ENCODE measurements around the gene SERPINI2.

DNA sequence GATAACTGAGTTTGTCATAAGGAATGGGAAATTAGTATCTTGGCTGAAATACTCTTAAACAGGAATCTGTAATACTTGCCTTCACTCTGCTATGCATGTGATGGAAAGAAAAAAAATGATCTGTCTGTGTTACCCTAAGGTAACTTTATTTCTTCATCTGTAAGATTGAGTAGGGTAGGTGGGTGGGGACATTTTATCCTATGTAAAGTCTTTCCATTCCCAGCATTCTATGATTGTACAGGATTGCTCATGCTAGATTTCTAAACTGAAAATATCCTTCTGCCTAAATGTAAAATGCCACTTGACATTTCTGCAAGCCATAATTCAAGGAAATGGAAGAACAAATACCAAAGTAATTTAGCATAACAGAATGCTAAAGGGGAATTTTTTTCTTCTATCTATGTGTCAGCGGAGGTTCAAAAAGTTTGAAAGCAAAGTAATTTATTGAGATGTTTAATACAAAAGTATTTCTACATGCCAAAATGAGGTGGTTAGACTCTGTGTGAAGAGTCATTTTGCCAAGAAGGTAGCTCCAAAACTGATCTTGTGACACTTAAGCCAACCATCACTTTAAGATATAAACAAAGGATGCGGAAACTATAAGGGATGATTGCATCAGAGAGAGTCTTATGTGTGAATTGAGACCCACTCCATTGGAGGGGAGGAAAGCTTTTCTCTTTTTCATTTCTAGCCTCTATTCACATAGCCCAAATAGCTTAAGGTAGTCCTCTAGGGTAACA, 46.6 kb upstream of the SERPINI2 start:
- TF ChIP-seq TEAD4 (IDR thresholded peaks at IDR 0.05; ENCODE audit: low read depth, low read length) (no peak), CTCF (IDR thresholded peaks at IDR 0.05; ENCODE audit: control extremely low read depth in 1 of 3, insufficient read depth in 1 of 3, low read depth in 1 of 3, low read length in 3 of 3) (no peak), SP1 (IDR thresholded peaks at IDR 0.05; ENCODE audit: low read depth, low read length) (no peak), RAD21 (IDR thresholded peaks at IDR 0.05 in 1 of 2, conservative IDR thresholded peaks at IDR 0.05 in 1 of 2; ENCODE audit: low read depth in 2 of 2, low read length in 2 of 2) (no peak), EZH2 (IDR thresholded peaks at IDR 0.05; ENCODE audit: low read depth, low read length, severe bottlenecking) (no peak)

Data from H1 (cell line).